DMS53 treated with DMSO at 0.1 percent for 48 hours (cell line): ENCODE data around the gene FGF3.

Source experiments
- DNase-seq: peaks from one replicate; lab custom pipeline; 2025; ENCODE audit not compliant: unreplicated experiment; lab: John Stamatoyannopoulos, UW

The FGF3 gene

GRCh38 chr11:69844396-69844795 lies 25.2 kb upstream of the FGF3 start:
- no peak for DNase-seq

DNA sequence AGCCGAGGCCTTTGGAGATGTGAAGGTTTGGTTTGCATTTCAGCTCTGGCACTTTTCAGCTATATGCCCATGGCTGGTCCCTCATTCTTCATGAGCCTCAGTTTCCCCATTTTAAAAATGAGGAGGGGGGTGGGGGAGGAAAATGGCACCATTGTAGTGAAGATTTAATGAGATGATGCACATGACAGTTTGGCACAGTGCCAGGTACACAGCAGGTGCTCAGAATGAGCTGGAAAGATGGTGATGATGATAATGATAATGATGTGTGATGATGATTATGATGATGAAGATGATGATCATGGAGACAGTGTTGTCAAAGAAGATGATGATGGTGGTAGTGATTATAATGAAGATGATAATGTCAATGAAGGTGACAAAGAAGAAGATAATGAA lies 24.3 kb upstream of the FGF3 start:
- DNase-seq, result no peak

DNA sequence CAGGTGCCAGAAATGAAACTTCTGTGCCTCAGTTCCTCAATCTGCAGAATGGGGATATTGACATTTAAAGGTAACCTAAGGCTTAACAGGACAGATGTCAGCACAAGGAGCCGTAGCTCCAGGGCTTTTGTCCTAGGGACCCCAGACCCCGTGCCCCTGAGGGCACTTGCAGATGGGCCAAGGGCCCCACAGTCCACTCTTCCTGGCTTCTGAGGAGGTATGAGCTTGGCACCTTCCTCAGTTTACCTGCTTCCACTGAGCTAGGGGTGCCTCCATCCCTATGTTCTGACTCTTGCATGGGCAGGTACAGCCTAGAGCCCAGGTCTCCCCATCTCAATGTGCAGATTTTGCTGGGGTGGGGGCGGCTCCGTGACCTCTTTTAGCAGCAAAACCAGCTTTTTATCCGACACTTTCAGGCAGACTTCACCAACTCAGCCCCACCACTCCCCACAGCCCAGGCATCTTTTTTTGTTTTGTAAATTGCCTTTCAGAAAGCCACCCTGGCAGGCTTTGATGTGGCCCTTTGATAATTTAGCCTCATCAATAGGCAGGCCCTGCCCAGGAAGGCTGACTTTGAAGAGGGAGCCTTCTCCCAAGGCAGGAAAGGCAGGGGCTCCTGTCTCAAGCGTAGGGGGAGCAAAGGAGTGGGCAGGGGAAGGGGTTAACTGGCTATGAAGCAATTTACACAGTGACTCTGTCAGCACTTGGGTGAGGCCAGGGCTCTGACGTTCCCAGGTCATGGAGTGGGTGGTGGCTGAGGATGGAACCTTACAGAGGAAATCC lies 23.7 kb upstream of the FGF3 start:
- no peak for DNase-seq

DNA sequence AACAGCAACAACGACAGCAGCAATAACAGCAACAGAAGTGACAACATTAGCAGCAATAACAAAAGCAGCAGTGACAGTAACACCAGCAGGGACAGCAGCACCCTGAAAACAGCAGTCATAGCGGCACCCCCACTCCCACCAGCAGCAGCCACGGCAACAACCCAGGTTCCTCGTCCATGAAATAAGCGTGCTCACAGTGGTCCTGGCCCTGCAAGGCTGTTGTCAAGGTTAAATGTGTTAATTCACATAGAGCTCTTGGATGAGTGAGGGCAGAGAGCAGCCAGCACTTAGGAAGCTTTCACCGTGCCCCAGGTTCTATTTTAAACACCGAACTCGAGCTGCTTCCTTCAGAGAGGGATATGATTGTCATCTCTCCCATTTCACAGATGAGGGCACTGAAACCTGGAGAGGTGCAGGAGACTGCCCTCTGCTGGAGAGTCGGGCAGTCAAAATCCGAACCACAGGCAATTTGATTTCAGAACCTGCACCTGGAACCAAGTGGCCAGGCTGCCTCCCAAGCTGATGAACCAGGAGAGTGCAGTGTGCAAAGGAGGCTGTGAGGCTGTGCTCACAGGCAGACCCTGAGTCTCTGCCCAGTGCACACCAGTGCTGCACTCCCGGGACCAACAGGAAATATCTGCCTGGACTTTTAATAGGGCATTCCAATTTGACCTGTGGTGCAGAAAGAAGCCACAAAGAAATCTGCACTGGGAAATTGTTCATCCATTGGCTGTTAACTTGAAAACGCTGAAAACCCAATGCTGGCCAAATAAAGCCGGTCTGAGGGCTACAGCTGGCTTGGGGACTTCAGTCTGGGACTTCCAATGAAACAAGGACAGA lies 22.9 kb upstream of the FGF3 start:
- no peak for DNase-seq

DNA sequence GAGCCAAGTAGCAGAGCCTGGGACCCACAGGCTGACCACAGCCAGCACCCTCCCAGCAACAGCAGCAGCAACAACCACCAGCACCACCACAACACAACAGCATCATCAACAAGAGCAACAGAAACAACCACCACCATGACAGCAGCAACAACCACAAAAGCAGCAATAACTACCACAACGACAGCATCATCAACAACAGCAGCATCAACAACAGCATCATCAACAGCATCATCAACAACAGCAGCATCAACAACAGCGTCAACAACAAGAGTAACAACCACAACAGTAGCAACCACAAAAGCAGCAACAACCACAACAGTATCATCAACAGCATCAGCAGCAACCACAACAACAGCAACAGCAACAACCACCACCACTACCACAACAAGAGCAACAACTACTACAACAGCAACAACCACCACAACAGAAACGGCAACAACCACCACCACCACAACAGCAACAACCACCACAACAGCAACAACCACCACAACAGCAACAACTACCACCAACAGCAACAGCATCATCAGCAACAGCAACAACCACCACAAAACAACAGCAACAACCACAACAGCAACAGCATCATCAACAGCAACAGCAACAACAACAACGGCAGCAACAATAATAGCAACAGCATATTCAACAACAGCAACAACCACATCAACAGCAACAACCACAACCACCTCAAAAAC lies 22.1 kb upstream of the FGF3 start:
- no peak for DNase-seq

DNA sequence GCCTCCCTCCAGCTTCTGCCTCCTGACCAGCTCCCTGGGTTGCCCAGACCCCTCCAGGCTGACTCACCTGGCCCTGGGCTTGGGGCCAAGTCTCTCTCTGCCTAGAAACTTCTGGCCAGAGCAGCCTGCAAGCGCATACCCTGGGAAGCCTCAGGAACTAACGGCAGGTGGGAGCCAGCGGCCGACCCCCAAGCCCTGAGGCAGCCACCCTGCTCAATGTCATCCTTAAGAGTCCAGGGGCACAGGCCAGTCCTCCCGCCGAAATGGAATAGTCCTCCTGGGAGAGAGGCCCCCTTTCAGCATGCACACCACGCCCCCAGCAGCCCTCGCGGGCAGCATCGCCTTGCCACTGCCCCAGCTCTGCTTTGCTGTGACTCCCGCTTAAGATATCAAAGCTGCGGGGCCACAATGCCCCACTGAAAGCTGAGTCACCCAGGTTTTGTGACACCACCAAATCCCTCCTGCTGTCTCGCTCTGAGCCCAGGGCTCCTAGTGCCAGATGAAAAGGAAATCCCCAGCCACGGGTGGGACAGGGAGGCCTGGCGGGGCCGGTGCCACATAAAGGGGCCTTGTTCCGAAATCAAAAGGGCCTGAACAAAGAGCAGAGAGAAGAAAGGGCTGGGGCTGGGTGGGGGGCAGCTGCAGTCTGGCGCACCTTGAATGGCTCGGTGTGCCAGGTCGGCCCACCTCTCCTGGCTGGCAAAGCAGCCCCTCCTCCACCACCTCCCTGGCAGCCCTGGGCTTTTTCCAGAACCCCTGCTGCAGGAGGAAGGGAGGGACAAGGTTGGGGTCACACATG lies 21.4 kb upstream of the FGF3 start:
- no peak for DNase-seq

GRCh38 chr11:69839516-69839915 lies 20.3 kb upstream of the FGF3 start:
- no peak for DNase-seq

DNA sequence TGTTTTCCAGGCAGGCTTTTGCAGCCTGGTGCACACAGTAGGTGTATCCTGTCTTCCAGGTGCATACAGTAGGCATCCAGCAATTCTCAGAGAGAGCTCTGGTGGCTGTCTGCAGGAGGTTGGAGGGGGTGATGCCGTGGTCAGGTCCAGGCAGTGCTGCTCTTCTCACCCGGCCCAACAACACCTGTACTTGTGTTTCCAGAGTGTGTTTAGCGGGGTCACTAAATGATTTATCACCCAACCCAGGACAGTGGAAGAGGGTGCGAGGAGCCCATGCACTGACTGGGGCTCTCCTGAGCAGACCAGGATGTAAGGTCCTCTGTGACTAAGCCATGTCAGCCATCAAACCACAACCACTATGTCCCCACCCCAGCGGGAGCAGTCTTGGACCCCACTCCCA lies 18.6 kb upstream of the FGF3 start:
- no peak for DNase-seq

- DNase-seq, result no peak
Observed at GRCh38 chr11:69836401-69836800, 17.2 kb upstream of the FGF3 start.

- no peak for DNase-seq
Observed at GRCh38 chr11:69834811-69835800, 15.9 kb upstream of the FGF3 start.

DNA sequence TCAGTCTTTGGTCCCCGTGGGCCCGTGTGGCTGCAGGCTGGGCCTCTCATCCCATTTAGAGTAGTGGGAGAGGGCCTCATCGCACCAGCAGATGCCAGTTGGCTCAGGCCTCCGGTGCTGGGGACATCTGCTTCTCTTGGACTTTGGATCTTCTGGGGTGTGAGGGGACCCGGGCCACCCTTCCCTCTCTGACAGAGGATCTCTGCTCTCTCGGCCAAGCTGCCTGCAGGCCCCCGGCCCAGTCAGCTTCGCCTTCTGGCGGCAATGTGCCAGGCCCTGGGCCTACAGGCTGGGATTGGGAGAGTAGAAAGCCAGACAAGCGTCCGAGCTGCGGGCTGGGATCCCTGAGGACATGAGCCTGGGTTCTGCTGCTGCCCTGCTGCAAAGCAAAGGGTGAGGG lies 15.0 kb upstream of the FGF3 start:
- no peak for DNase-seq

GRCh38 chr11:69832561-69833413 lies 13.6 kb upstream of the FGF3 start:
- DNase-seq, result no peak

GRCh38 chr11:69831985-69832384 lies 12.8 kb upstream of the FGF3 start:
- no peak for DNase-seq

GRCh38 chr11:69830086-69830485 lies 10.9 kb upstream of the FGF3 start:
- DNase-seq, result no peak

DNA sequence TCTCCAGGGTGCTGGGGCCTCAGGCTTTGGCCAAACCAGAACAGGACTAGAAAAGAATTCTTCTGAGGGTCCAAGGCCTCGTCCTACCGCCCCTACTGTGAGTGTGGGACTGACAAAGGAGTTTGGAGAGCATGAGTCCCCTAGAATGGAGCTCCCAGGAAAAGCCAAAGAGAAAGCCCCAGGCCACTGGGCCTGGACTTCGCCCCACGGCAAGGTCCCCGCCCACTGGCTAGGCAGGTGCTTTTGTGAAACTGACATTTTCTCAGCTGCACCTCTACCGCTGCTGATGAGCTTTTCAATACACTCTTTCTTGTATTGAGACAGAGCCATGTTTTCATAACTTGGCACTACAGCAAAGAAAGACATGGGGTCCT lies 9.7 kb upstream of the FGF3 start:
- no peak for DNase-seq

GRCh38 chr11:69828276-69828970 lies 9.2 kb upstream of the FGF3 start:
- no peak for DNase-seq

DNA sequence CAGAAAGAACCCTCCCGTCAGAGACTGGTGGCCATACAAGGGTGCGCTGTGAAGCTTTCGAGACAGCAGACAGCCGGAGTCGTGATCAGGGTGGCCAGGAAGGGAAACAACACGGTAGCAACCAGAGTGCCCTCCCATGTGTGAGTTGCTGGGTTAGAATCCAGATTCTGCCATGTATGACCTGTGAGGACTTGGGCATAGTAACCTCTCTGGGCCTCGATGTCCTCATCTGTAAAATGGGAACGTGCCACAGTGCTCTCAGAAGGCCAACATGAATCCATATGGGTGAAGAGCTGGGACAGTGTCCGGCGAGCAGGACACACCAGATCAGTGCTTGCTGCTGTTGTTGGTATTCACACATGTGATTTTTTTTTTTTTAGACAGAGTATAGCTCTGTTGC lies 7.6 kb upstream of the FGF3 start:
- DNase-seq, result no peak

GRCh38 chr11:69825941-69826340 lies 6.7 kb upstream of the FGF3 start:
- no peak for DNase-seq
